NCI-H345 (cell line): ENCODE data around the gene MSRB1.
A peak's percentile ranks its signal among the peaks of the same experiment; 100 is the strongest.
"Not testable (repeated sequence)": the region's sequence is repeated elsewhere in the genome, so short reads cannot be mapped to it uniquely, and the experiment has no call there.

ENCODE experiments used
- DNase-seq: peaks from one replicate; lab custom pipeline; 2025; lab: John Stamatoyannopoulos, UW

The MSRB1 gene

DNA sequence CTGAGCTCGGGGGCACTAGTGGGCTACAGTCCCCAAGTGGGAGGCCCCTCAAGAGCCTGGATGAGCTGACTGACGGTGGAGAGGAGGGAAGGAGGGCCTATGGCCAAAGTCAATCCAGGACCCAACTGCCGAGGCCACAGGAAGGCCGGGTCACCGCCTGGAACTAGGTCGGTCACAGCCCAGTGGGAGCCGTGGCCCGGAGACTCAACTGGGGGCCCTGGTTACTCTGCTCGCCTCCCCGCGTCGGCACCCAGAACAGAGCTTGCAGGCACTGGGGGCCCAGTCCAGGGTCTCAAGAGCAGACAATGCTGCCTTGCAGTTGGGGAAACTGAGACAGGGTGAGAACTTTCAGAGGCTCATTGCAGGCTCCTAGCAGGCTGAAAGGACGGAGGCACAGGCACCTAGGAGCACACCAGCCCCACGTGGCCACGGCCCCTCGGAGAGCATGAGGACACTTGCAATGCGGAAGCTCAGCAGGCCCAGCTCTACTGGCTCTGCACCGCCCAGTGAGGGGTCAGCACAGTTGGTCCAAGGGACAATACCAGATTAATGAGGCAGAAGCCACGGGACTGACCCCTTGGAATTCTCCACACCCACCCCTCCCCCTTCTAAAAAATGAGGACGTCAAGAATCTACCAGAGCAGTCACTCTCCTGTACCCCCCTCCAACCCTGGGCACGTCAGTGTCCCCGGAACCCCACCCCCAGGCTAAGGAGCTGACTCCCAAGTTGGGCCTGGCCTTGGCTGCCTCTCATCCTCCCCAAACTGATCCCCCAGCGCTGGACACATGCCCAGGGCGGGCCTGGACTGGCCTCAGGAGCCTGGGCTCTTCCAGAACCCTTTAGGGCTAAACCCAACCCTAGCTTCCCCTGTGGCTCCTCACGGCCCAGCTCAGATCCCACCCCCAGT, 27.0 kb downstream of the MSRB1 start:
- DNase-seq: no peak

DNA sequence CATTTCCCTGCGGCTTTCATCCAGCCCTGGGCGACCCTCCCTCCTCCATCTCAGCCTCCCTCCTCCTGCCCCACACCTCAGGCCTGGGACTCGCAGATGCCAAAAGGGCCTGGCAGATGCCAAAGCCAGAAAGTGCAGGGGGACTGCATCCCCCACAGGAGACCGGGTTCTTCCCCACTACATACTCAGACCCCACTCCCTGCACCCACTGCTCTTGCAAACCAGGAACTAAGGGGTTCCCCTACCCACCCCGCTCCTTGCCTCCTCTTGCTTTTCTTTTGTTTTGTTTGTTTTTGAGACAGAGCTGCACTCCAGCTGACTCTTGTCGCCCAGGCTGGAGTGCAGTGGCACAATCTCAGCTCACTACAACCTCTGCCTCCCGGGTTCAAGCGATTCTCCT, 28.0 kb downstream of the MSRB1 start:
- DNase-seq: no peak

DNA sequence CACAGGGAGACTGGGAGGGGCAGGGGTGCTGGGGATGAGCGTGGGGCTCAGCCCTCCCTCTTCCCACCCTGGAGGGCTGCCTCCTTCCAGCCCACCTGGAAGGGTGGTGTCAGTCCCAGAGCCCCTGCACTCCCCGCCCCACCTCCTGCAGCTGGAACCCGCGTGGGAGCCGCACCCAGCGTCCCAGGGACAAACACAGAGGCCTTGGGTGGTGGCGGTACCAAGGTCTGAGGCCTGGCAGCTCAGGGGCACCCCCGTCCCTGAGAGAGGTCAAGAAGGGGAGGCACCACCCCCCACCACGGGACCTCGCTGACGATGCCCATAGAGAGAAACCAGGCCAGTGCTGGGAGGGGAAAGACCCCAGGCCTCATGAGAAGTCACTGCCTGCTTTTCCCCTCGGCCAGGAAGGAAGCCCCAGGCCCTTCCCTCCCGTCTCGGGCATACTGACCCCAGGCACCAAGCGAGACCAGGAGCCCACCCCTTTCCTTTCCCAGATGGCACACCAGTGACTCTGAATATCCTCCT, 28.9 kb downstream of the MSRB1 start:
- no peak for DNase-seq

DNA sequence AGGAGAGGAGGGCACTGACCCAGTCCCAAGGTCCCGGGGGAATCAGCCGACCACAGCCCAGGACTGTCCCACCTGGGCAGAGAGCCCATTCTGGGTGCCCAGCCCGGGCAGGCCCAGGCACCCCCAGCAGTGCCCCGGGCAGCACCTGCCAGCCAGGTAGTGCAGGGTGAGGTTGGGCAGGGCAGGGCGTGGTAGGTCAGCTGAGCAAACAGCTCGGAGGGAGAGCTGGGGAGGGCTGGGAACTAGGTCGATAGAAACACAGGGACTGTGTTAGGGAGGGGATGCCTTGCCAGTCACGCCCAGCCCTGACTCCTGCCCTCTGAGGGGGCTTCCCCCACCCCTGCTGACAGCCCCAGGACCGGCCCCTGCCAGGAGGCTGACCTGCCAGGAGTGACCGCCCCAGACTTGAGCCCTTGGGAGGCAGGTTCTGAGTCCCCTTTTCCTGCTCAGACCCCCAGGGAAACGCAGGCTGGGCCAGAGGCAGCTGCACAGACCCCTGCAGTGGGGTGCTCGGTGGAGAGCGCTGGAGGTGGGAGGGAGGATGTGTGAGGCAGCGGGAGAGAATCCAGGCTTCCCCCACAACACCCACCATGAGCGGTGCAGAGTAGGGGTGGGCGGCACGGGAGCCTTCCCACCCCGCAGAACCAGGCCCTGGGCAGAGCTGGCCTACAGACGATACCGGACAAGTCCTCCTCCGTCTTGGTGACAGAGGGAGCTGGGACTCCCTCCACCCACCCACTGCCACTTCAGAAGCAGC, 29.5 kb downstream of the MSRB1 start:
- peak; percentile 90 for DNase-seq

DNA sequence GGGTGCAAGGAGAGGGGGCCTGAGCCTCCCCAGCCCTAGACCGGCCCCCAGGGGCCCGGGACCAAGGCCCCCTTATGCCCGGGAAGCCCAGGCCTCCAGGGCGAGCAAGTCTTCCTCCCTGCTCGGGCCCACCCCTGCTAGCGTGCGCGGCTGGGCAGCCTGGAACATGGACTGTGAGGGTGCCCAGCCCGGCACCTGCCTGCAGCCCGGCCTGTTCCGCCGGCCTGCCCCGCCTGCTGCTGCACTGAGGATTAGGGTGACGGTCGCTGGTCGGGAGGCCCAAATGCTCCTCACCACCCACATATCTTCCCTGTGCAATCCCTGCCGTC, 30.8 kb downstream of the MSRB1 start:
- DNase-seq: no peak

DNA sequence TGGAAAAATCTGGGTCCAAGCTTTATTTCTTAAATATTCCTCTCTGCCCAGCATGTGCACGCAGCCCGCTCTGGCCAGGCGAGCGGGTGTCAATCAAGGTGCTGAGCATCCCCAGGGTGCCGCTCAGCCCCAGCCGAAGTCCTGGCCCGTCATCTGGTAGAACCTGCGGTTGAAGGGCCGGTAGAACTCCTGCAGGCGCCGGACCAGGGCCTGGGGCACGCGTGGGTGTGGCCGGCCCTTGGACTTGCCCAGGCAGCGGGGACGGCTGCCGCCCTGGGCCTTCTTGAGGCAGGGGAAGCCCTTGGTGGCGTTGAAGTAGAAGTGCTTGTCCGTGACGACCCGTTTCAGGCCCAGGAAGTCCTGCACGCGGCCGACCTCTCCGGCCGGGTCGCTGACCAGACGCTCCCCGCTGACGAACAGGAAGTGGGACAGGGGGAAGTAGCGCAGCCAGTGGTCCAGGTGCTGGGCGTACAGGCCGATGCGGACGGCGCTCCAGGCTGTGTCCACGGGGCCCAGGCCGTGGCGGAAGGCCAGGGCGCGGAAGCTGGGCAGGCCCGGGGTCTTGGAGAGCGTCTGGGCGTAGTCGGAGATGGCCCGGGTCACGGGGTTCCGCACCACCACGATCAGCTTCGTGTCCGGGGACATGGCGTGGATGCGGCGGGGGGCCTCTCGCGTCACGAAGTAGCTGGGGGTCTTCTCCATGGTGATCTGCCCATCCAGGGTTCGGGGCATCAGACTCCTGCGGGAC, 31.4 kb downstream of the MSRB1 start:
- DNase-seq: no peak

DNA sequence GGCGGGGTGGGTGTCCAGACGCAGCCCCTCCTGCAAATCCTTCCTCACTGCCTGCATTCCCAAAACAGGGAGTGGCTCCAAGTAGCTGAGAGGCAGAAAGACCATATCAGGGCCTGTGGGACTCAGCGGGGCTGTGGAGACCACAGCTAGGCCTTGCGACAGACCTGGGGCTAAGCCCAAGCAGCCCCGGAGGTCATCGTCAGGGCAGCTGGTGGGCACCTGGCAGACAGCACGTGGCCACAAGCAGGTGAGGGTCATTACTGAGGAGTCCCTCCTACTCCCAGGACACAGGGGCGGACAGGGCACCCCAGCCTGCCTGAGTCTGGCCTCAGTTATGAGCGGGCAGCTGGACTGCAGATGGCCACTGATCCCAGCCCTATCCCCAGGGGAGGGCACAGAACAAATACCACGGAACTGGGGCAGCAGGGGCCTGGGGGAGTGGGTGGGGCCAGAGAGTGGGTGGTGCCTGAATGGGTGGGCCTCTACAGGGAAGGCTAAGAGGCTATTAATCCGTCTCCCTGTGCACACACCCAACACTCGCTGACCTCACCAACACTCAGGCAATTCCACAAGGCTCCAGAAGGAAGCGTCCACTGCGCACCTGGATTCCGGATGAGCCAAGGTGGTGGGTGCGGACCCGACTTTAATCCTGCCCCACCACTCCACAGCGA, 33.3 kb downstream of the MSRB1 start:
- DNase-seq: no peak

DNA sequence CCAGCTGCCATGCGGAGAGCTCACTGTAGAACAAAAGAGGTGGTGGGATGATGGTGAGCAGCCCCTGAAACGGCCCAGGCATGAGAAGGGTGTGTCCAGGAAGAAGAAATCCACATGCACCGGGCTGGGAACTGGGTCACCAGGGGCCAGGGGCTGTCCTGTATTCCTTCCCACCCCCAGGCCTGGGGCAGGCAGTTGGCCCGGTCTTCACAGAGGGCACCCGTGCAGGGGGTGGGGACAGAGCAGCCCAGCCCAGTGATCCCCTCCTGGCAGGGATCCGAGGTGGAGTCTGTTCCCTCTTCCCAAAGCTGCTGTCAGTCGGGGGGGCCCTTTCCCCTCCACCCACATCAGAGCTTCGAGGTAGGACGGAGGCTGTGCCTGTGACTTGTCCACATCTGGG, 34.0 kb downstream of the MSRB1 start:
- no peak for DNase-seq

DNA sequence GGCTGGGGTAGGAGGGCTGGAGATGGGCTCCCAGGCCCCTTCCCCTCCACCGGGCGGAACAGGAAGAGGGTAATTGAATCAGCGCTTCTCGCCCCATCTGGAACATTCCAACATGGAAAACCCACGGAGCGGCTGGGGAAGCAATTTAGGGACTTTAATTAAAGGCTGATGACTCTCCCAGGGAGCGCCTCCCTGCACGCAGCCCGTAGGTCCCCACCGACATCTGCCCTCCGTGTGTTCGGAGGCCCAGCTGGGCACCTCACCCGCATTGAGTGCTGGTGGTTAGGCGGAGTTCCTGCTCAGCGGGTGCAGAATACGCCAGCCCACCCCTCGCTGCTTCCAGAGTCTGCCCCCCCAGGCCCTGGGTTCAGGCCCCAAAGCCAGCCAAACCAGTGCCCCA, 34.8 kb downstream of the MSRB1 start:
- no peak for DNase-seq

DNA sequence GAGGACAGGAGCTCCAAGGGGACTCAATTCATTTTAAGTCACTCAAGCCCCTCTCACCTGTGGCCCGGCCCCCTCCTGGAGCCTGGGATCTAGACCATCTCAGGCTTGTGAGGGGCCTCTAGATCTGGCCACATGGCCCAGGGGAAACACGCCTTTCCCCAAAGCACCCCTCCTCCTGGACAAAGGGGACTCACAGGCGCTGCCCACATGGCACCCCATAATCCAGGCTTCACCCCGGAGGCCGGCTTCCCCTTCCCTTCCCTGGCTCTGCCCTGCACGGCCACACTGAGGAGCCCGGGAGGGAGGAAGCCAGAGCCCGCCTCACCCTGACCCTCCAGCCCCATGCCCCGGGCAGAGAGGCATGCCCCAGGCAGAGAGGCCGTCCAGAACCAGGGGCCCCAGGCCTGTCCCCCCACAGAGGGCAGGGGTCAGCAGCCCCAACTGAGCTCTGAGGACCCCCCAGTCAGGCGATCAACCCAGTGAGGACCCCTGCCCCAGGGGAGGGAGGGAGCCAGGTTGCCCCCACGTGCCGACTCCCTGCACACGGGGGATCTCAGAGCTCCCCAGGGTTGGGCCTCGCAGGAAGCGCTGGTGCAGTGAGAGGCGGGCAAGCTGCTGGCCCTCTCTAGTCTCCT, 35.7 kb downstream of the MSRB1 start:
- DNase-seq: no peak

DNA sequence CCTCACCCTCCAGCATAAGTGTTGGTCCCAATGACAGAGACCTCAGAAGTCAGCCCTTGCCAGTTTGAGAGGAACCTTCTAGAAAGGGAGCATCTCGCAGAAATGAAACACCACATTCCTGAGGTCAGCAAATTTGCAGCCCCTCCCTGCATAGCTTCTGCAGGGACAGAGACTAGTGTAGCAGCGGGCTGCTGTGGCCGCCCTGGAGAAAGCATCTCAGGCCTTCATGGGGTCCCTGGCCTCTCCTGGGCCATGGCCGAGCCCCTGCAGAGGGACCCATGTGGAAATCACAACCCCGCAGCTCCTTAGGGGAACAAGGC, 36.2 kb downstream of the MSRB1 start:
- DNase-seq: no peak

DNA sequence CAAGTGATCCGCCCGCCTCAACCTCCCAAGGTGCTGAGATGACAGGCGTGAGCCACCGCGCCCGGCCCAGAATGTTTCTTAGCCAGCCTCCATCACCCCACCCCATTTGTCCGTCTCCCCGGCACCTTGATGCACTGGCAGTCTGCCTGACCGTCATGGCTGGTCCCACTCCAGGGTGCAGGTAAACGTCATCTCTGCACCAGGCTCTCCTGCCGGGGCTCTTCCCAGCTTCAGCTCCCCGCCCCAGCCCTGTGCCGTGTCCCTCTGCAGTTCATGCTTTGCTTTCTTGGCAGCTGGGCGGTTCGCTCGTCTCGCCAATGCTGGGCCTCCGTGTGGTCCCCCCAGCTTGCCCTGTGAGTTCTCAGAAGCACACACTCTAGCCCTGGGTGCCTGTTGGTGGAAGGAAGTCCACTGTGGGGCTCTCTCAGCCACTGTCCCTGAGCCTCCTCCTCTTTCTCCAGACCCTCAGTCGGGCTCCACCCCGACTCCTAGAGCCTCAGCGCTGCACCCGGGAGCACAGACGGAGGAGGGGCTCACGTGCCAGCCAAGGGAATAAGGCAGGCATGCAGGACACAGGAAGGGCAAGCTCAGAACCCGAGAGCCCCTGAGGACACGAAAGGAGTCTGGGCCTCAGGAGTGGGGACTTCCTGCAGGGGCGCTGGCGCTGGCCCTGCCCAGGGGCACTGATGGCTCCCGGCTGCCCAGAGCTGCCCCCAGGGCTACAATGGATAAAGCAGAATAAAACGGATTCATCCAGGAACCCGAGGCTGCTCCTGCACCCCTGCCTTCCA, 36.7 kb downstream of the MSRB1 start:
- DNase-seq: peak; percentile 85

DNA sequence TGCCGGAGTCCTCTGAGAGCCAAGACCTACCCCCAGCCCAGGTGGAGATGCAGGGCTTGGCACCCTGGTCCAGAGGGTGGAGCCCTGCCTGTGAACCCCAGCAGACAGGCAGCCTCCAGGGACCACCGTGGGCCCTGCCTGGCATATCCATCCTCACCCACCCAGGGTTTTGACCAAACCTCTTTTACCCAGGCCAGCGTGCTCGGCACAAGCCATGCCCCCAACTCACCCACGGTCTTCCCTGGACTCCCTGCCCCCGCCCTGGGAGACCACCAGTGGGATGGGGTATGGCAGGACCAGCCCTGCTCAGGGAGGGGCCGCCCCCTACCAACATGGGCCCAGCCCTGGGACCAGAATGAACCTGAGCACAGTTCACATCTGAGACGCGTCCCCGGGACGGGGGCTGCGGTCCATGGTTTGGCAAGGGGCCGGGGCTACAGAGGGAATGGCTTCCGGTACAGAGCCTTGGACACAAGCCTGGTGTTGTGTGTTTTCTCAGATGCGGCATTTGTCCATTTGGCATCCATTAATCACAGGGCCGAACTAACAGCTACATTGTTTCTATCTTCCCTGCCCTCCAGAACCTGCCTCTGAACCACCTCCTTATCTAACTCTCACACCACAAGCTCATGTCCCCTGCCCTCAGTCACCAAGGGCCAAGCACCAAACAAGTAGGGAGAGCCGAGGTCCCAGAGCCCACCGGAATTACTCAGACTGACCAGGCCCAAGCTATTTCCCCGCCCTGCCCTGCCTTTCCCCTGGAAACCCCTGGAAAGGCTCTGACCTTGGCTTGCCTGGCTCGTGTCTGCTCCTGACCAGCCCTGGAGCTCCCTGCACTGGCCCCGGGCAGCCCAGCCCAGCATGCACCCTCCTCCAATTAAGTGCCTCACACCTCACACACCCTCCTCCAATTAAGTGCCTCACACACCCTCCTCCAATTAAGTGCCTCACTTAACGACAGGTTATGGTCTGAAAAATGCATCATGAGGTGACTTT, 38.9 kb downstream of the MSRB1 start:
- DNase-seq: no peak

DNA sequence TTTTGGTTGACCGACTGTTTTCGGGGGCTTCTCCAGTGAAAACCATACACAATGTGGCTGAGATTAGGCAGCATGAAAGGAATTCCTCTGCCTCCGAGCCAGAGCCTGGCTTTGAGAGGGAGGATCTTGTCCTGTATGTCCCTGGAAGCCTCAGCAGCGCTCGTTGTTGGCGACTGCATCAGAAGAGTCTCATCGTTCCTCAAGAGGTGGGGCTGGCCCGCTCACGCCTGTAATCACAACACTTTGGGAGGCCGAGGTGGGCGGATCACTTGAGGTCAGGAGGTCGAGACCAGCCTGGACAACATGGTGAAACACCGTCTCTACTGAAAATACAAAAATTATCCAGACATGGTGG, 39.8 kb downstream of the MSRB1 start:
- DNase-seq: no peak

DNA sequence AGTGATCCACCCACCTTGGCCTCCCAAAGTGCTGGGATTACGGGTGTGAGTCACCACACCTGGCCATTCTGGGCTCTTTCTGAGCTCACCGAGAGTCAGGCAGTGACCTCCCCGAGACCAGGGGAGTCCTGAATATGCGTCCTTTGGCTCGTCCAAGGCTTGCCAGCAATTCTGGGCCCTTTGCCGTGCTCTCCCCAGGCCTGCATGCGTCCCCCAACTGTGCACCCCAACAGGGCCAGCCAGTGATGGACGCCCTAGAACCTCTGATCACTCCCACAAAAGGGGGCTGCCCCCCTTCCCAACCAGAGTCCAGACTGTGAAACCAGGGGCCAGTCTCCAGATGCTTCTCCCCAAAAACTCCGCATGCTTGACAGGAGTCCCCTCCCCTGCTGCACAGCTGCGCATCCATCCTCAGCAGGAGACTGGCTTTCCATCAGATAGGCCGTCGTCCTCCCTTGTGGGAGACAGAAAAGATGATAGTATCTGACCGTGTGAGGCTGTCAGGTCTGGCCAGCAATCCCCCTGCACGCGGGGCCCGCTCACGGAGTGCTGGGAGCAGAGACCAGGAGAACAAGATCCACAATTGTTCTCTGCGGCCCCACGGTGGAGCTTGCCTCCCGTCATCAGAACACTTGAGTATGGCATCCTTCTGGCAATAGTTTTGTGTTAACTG, 40.3 kb downstream of the MSRB1 start:
- no peak for DNase-seq

DNA sequence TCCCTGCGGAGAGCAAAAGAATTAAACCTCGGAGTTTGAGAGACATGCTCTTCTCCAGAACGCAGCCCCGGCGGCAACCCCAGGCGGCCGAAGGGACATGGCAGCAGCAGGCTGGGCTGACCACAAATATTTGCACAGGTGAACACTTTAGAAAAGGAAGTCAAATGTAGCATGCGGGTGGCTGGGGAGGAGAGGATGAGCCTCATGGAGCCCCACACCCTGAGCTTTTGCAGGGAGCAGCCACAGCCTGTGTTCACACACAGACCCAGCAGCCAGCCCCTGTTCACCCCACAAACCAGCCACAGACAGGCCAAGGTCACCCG, 42.6 kb downstream of the MSRB1 start:
- no peak for DNase-seq

DNA sequence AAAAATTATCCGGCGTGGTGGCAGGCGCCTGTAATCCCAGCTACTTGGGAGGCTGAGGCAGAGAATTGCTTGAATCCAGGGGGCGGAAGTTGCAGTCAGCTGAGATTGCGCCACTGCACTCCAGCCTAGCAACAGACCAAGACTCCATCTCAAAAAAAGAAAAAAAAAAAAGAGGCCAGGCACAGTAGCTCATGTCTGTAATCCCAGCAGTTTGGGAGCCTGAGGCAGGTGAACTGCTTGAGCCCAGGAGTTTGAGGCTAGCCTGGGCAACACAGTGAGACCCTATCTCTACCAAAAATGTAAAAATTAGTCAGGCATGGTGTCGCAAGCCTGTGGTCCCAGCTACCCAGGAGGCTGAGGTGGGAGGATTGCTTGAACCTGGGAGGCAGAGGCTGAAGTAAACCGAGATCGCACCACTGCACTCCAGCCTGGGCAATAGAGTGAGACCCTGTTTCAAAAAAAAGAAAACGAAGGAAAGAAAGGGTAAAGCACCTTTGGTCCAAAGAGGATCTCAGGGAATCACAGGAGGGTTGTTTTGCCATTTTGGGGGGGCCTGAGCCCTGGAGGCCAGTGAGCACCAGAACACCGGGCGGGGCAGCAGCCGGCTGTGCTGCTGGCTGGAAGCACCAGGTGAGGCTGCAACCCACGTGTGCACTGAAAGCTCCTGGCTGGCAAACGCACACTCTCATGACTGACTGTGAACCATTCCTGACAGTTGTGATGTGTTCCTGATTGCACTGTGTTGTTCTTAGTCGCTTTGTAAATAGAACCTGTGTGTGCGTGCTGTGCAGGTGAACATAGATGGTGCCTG, 43.2 kb downstream of the MSRB1 start:
- peak; percentile 96 for DNase-seq

DNA sequence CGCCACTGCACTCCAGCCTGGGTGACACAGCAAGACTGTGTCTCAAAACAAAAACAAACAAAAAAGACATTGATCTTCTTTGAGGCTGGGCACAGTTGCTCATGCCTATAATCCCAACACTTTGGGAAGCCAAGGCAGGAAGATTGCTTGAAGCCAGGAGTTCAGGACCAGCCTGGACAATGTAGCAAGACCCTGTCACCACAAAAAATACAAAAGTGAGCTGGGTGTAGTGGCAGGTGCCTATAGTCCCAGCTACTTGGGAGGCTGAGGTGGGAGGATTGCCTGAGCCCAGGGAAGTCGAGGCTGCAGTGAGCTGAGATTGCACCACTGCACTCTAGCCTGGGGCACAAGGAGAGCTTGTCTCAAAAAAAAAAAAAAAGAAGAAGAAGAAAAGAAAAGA, 45.3 kb downstream of the MSRB1 start:
- DNase-seq: not testable (repeated sequence)
